CD4-positive, alpha-beta T cell (primary cell): ENCODE measurements around the gene CACUL1. TPM values are rescaled to one million over a fixed set of nuclear protein-coding genes. Genes with fewer than 3 reads are reported as not detected.

Experiments
- ATAC-seq: fragments of 200-7000 bp; cut with Tn5 transposase; one replicate; pipeline ENCODE4 v1.10.0; 2022; ENCODE audit warnings: mild to moderate bottlenecking; ENCODE audit not compliant: poor library complexity
- CTCF ChIA-PET: fragments of 350-600 bp; sonication (Branson Sonifier 250); formaldehyde crosslinking; loops from one replicate; lab custom pipeline; 2021; ENCODE audit warnings: antibody characterized with exemption, inconsistent platforms; lab: Charles Lee
- POLR2A ChIA-PET: fragments of 350-600 bp; sonication (Branson Sonifier 250); formaldehyde crosslinking; loops from one replicate; lab custom pipeline; 2021; ENCODE audit warnings: antibody characterized with exemption, inconsistent platforms; lab: Charles Lee
- DNase-seq, 14 experiments: peaks; one replicate each; pipeline ENCODE4 v3.0.0-alpha.2; 2013 to 2020; ENCODE audit warnings: mixed read lengths in 2 of 14
- H3K27ac ChIP-seq, 2 donors: one replicate each; pipeline versions ENCODE4 v1.5.1 to v1.7.0; 2013; ENCODE audit warnings: low read length in 2 of 2, low read depth in 1 of 2, mild to moderate bottlenecking in 1 of 2
- H3K27me3 ChIP-seq, 2 experiments: 1 replicate in 1 of 2; 2 replicates in 1 of 2; pipeline versions ENCODE4 v1.6.1 to v1.7.0; 2013; ENCODE audit warnings: low read length in 2 of 2, control low read depth in 1 of 2, mild to moderate bottlenecking in 1 of 2, moderate library complexity in 1 of 2; ENCODE audit not compliant: insufficient read depth in 2 of 2, control insufficient read depth in 1 of 2
- H3K36me3 ChIP-seq: one replicate; pipeline ENCODE4 v1.6.1; 2013; ENCODE audit warnings: low read length, control low read depth; ENCODE audit not compliant: insufficient read depth
- H3K4me1 ChIP-seq: one replicate; pipeline ENCODE4 v1.6.1; 2013; ENCODE audit warnings: low read length, control low read depth; ENCODE audit not compliant: insufficient read depth
- H3K4me3 ChIP-seq: one replicate; pipeline ENCODE4 v1.5.1; 2013; ENCODE audit warnings: mild to moderate bottlenecking, low read length, moderate library complexity
- H3K9me3 ChIP-seq, 2 experiments: 1 replicate in 1 of 2; 2 replicates in 1 of 2; pipeline versions ENCODE4 v1.6.1 to v1.7.0; 2013; ENCODE audit warnings: low read length in 2 of 2, mild to moderate bottlenecking in 2 of 2, control low read depth in 1 of 2, moderate library complexity in 1 of 2; ENCODE audit not compliant: control insufficient read depth in 1 of 2, insufficient read depth in 1 of 2
- H3K27ac Mint-ChIP-seq: one replicate; pipeline ENCODE4 v1.8.0; 2020; ENCODE audit warnings: mixed read lengths
- H3K27me3 Mint-ChIP-seq: one replicate; pipeline ENCODE4 v1.8.0; 2021; ENCODE audit warnings: mixed read lengths
- H3K36me3 Mint-ChIP-seq: one replicate; pipeline ENCODE4 v1.8.0; 2021; ENCODE audit warnings: low read depth, mixed read lengths
- H3K4me1 Mint-ChIP-seq: one replicate; pipeline ENCODE4 v1.8.0; 2021; ENCODE audit warnings: low read depth, mixed read lengths
- H3K4me3 Mint-ChIP-seq: one replicate; pipeline ENCODE4 v1.8.0; 2020; ENCODE audit warnings: mild to moderate bottlenecking, mixed read lengths
- H3K9me3 Mint-ChIP-seq: one replicate; pipeline ENCODE4 v1.8.0; 2020; ENCODE audit warnings: mixed read lengths
- intact Hi-C, 2 experiments: fragments of 100-400 bp; cut with DNase I in 1 of 2; cut with micrococcal nuclease in 1 of 2; formaldehyde crosslinking; loops; one replicate each; pipeline versions ENCODE4 v1.15.1 to v1.9.0; 2023 to 2025; cut with DNase I, micrococcal nuclease
- total RNA-seq, 174 experiments: library from RNA in 2 of 174; stranded (reverse) in 2 of 174; gene quantifications; one replicate each; pipeline ENCODE4 v1.2.3 and lab custom pipeline; 2021 to 2026
- TF ChIP-seq, protein P1 (sequence below): fragments of 200-600 bp; IDR thresholded peaks from one replicate; pipeline ENCODE4 v1.8.0; 2022; ENCODE audit warnings: antibody characterized with exemption, mild to moderate bottlenecking

The CACUL1 gene
- total RNA-seq, 2 experiments from 2014 or later, result 36.7 to 37.4 TPM

DNA sequence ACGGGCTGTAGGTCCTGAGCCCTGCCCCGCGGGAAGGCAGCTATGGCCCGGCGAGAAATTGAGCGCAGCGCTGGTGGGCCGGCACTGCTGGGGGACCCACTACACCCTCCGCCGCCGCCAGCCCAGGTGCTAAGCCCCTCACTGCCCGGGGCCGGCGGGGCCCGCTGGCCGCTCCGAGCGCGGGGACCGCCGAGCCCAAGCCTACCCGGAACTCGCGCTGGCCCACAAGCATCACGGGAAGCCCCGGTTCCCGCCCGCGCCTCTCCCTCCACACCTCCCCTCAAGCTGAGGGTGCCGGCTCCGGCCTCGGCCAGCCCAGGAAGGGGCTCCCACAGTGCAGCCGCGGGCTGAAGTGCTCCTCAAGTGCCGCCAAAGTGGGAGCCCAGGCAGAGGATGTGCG lies 5.5 kb upstream of the CACUL1 start:
- intact Hi-C loops, result no loop called here
- Histone ChIP-seq H3K9me3 (no peaks in the 10 kb centered on the region), H3K4me1 (peaks cover 9% of the 10 kb centered on the region), H3K27ac (no peak overlapping the region), H3K4me3 (no peak overlapping the region), H3K27me3 (no peaks in the 10 kb centered on the region), H3K36me3 (no peaks in the 10 kb centered on the region)
- H3K9me3 Mint-ChIP-seq, result no peaks in the 10 kb centered on the region
- DNase-seq, result peak in 2 of 14 experiments; percentile 4 to 18
- peaks cover 3% of the 10 kb centered on the region for H3K4me1 Mint-ChIP-seq
- peaks cover 1% of the 10 kb centered on the region for H3K36me3 Mint-ChIP-seq
- no peak overlapping the region for H3K4me3 Mint-ChIP-seq
- TF ChIP-seq, protein P1, sequence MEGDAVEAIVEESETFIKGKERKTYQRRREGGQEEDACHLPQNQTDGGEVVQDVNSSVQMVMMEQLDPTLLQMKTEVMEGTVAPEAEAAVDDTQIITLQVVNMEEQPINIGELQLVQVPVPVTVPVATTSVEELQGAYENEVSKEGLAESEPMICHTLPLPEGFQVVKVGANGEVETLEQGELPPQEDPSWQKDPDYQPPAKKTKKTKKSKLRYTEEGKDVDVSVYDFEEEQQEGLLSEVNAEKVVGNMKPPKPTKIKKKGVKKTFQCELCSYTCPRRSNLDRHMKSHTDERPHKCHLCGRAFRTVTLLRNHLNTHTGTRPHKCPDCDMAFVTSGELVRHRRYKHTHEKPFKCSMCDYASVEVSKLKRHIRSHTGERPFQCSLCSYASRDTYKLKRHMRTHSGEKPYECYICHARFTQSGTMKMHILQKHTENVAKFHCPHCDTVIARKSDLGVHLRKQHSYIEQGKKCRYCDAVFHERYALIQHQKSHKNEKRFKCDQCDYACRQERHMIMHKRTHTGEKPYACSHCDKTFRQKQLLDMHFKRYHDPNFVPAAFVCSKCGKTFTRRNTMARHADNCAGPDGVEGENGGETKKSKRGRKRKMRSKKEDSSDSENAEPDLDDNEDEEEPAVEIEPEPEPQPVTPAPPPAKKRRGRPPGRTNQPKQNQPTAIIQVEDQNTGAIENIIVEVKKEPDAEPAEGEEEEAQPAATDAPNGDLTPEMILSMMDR, result no peak
- no peak overlapping the region for H3K27ac Mint-ChIP-seq
- ATAC-seq, result no peak
- H3K27me3 Mint-ChIP-seq, result no peaks in the 10 kb centered on the region
- ChIA-PET POLR2A (no interaction called here), CTCF (no interaction called here)

DNA sequence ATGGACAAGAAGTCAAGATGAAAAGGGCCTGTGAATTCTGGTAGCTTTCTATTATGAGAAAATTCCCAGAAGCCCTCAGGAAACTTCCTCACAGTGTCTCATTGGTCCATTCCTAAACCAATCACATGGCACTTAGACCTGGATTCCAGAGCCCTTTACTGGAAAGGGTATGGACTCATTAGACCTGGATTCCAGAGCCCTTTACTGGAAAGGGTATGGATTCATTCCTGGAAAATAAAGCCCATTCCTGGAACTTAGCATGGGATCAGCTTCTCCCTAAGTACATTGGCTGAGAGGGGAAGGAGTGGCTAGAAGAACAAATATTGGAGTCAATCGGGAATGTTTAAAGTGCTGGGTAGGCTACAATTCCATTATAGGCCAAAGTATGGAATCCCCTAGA lies 3.7 kb upstream of the CACUL1 start:
- Mint-ChIP-seq H3K27me3 (no peaks in the 10 kb centered on the region), H3K9me3 (no peaks in the 10 kb centered on the region), H3K4me1 (peaks cover 16% of the 10 kb centered on the region), H3K4me3 (no peak overlapping the region), H3K27ac (no peak overlapping the region), H3K36me3 (peaks cover 16% of the 10 kb centered on the region)
- TF ChIP-seq, protein P1, result no peak
- POLR2A ChIA-PET, result no interaction called here
- H3K27me3 ChIP-seq, result no peaks in the 10 kb centered on the region
- ATAC-seq (no peak), DNase-seq (no peak)
- intact Hi-C loops, result loop anchor here (5.0 to 10.0 kb wide), 6 partner anchors 316 to 1384 kb away; partner anchors contain the start of genes SFXN4 (in 2 of the 2), FAM204A (in 1 of the 2), MCMBP (in 1 of the 2) and PDZD8 (in 1 of the 2)
- CTCF ChIA-PET, result interaction anchor here (1.4 kb wide), 1 partner anchor 20 kb away, joined by 3 read pairs; no protein-coding TSS in a partner anchor
- no peaks in the 10 kb centered on the region for H3K36me3 ChIP-seq
- H3K9me3 ChIP-seq, result no peaks in the 10 kb centered on the region
- no peak overlapping the region for H3K27ac ChIP-seq
- H3K4me1 ChIP-seq, result peaks cover 19% of the 10 kb centered on the region
- no peak overlapping the region for H3K4me3 ChIP-seq

DNA sequence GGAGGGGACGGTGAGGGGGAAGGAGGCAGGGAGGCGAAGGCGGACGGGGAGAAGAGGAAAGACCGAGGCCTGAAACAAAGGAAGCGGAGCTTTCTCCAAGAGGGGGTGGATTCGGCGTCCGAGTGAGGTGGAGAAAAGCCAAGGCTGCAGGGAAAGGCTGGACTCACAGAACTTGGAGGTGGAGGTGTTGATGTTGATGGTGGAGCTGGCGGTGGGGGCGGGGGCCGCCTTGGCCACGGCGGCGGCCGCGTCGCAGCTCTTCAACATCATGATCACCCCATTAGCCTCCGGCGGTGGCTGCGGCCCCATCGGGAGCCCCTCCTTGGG lies 578 bp downstream of the CACUL1 start:
- H3K9me3 ChIP-seq, result no peaks in the 10 kb centered on the region
- H3K27me3 ChIP-seq, result no peaks in the 10 kb centered on the region
- peak in 13 of 14 experiments; percentile 3 to 60 (median 27) for DNase-seq
- Mint-ChIP-seq H3K4me1 (peaks cover 52% of the 10 kb centered on the region), H3K27me3 (no peaks in the 10 kb centered on the region), H3K36me3 (peaks cover 26% of the 10 kb centered on the region), H3K4me3 (peak overlapping the region; percentile 96), H3K9me3 (no peaks in the 10 kb centered on the region), H3K27ac (peak overlapping the region; percentile 94)
- CTCF ChIA-PET, result interaction anchor here (1.3 to 2.8 kb wide), 6 partner anchors 21 to 186 kb away, joined by 3 to 14 read pairs (median 4); no protein-coding TSS in a partner anchor
- intact Hi-C loops, result loop anchor here (2.0 to 10.0 kb wide), 8 partner anchors 21 to 1379 kb away; partner anchors contain the start of genes FAM204A (in 2 of the 2), SFXN4 (in 2 of the 2), NANOS1 (in 1 of the 2) and PDZD8 (in 1 of the 2)
- H3K4me3 ChIP-seq, result peak overlapping the region; percentile 91
- TF ChIP-seq, protein P1, result no peak
- ATAC-seq, result no peak
- H3K36me3 ChIP-seq, result no peaks in the 10 kb centered on the region
- POLR2A ChIA-PET, result interaction anchor here (0.7 to 4.0 kb wide), 16 partner anchors 16 to 1138 kb away, joined by 3 to 92 read pairs (median 4); partner anchors contain the start of genes INPP5F, MCMBP, RGS10 and SEC23IP
- H3K27ac ChIP-seq, result peak overlapping the region; percentile 52 to 79
- H3K4me1 ChIP-seq, result peaks cover 30% of the 10 kb centered on the region
